HG02840 (cell line): Measurements from ENCODE around the gene EFNA2.
A peak's percentile ranks its signal among the peaks of the same experiment; 100 is the strongest.
"Not testable (repeated sequence)": the region's sequence is repeated elsewhere in the genome, so short reads cannot be mapped to it uniquely, and the experiment has no call there.

Experiments
- ATAC-seq: cut with Tn5 transposase; IDR thresholded peaks from one replicate; pipeline ENCODE4 v1.9.1; 2021; ENCODE audit warnings: mild to moderate bottlenecking, moderate library complexity, moderate number of reproducible peaks; ENCODE audit not compliant: unreplicated experiment, low FRiP score

Gene EFNA2

DNA sequence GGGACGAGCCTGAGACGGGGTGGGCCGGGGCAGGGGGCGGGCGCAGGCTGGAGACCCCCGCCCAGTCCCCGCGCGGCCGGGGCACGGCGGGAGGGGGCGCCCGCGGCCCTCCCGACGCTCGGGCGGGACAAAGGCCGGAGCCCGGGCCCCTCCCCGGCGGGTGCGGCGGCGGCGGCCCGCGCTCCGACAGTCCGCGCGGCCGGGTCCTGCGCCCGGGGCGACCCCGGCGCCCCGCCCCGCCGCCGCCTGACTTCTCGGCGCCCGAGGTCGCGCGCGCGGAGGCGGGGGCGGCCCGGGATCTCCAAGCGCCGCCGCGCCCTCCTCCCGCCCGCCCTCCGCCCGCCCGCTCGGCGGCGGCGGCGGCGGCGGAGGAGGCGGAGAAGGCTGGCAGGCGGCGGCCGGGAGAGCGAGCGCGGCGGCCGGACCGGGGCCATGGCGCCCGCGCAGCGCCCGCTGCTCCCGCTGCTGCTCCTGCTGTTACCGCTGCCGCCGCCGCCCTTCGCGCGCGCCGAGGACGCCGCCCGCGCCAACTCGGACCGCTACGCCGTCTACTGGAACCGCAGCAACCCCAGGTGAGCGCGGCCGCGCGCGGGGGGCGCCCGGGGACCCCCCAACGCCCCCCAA lies at the start of gene EFNA2:
Gene EFNA2, plus strand, starts transcription at position 137 of the 624 bp plus-strand sequence. Its CDS starts 296 bp downstream, at position 433.
- no peak for ATAC-seq

DNA sequence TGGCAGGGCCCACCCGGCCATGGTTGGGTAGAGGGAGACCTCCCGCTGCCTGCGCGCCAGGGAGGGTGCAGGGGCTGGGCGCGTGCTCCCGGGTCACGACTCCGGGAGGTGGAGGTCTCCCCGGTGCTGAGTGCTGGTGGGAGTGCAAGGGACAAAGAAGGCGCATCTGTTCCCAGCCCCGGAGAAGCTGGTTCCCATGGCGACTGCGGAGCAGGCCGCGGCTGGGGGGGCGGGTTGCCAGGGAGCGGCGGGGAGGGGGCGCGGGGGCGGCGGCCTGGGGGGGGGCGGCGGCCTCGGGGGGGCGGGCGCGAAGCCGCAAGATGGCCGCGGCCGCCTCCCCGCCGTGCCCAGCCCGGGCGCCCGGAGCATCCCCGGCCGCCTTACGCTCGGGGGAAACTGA lies 49.1 kb upstream of the EFNA2 start:
- ATAC-seq = no peak

DNA sequence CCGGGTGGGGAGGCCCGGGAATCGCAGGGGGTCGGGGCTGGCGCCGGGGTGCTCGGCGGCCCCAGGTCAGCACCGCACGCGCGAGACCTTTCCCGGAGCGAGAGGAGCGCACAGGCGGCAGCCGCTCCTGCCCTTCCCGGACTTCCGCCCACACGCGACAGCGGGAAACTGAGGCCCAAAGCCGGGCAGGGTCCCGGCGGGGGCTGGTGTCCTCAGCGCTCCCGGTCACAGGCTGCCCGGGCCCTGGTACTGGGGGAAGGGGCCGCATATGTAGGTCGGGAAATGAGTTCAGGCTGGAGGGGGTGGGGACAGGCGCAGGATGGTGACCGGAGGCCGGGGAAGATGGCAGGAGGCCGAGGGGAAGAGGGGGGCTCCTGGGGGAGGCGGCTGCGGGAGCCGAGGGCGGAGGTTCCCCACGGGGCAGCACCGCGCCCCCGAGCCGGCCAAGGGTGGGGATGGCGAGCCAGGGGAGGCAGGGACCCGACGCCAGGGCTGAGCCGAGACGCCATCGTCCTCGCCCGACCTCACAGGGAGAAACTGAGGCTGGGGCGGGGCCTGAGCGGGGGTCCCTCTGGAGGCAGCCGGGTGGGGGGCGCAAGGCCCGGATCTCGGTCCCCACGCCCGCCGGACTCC lies 48.5 kb upstream of the EFNA2 start:
- no peak for ATAC-seq

DNA sequence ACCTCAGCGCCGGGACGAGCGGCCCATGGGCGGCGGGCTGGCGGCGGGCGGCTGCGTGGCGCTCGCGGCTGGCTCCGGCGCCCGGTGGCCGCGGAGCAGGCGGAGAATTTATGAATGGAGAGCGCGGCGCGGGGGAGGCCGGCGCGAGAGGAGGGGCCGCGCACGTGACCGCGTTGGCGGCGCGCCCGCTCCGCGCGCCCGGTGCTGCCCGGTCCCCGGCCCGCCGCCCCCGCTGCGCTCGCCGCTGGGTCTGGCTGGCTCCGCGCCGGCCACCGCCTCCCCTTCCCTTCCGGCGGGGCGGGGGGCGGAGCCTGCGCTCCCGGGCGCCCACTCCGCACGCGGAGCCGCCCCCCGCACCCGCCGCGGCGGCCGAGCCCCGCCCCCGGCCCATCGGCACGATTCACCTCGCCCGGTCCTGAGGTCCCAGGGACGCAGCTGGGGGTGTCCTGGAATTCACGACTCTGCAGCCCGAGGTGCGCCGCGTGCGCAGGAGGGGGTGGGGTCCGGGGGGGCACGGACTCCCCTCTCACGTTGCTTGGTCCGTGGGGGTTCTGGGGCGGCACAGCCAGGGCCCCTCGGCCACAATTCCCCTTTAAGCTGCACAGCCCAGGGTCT lies 47.8 kb upstream of the EFNA2 start, which contains the start of gene CBARP:
Gene CBARP, minus strand, starts transcription at position 252 of the 615 bp plus-strand sequence. CDS start 1,905 bp downstream, outside the sequence.
- no peak for ATAC-seq

DNA sequence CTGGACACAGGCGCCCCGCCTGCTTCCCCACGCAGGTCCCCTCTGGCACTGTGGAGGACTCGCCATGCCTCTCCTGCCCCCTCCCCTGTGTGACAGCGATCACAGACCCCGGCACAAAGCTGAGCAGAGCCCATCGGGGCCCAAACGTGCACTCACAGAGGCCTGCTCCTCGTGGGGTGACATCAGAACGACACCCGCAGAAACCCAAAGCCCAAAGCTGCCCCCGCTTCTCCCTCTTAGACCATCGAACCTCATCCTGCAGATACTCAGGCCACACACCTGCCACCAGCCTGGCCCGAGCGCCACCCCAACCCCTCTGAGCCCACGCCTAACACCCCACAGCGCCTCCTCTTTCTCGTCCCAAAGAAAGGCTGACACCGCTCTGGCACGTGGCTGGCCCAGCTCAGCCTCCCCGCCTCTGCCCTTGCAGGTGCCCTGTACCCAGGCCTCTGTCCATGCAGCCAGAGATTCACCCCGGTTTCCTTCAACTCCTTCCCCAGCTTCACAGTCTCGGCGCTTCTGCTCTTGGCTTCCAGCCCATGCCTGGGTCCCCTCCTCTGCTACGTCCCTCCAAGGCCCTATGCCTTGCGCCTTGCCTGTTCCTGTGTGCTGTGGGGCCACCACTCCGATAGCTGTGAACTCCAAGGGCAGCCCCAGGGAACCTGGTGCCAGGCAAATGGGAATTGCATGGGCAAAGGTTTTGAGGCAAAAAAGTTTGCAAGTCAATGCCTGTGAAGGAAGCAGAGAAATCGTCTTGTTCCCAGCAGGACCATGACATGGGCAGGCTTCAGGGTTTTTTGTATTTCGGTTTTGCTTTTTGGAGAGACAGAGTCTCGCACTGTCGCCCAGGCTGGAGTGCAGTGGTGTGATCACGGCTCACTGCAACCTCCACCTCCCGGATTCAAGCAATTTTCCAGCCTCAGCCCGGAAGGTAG lies 47.0 kb upstream of the EFNA2 start:
- ATAC-seq = no peak

DNA sequence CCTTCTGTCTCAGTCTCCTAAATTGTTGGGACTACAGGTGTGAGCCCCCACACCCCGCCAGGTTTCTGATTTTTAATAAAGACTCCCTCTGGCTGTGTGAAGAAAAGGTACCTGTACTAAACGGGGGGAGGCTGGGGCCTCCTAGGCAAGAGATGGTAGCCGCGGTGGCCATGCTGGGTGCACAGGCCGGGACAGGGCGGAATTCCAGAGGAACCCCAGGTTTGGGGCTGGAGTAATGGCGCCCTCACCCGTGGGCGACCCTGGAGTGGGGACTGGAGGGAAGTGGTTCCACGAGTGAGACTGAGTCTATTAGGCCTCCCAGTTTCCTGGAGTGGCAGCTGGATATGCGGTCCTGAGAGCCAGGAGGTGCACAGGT lies 46.3 kb upstream of the EFNA2 start:
- ATAC-seq = no peak

DNA sequence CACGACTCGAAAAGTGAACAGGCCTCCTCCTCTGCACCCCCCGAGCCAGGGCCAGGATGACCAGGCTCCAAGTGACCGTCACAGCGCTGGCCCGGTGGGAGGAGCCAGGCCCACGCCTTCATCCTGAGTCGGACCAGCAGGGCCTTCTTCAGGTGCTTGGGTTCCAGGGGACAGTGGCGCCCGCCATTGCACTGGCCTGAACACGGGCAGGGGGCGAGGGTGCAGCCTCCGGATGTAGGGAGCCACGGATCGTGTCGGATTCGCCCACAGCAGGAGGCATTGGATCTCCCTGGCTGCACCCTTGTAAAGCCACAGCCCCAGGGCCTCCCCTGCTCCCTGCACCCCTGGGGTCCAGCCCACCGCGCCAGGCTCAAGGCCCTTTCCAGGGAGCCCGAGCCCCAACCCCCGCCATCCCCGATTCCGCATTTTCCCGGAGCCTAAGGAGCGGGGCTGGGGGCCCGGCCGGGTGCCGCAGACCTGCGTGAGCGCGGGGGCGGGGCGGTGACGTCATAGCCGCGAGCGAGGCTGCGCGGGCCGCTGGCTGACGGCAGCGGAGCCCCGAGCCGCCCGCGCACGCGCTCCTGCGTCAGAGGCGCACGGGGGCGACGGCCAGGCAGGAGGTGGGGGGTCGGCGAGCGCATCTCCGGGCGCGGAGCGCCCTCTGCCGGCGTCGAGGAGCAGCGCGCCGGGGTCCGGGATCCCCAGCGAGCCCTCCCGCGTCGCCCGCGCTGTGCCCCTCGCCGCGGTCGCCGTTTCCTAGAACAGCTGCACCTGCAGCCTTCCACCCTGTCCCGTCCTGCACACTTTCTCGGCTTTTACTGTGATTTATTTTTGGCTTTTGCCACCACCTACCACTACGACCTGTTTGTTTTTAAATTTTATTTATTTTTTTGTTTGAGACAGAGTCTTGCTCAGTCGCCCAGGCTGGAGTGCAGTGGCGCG lies 45.6 kb upstream of the EFNA2 start:
- no peak for ATAC-seq

DNA sequence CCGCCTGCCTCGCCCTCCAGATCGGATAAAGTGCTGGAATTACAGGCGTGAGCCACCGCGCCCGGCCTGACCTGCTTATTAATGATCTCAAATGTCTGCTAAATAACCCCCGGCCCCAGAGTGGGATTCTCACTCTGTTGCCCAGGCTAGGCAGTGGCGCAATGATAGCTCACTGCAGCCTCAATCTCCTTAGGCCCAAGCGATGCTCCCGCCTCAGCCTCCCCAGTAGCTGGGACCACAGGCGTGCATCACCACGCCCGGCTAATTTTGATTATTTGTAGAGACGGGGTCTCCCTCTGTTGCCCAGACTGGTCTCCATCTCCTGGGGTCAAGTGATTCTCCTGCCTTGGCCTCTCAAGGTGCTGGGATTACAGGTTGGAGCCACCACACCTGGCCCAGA lies 44.7 kb upstream of the EFNA2 start:
- ATAC-seq = no peak

DNA sequence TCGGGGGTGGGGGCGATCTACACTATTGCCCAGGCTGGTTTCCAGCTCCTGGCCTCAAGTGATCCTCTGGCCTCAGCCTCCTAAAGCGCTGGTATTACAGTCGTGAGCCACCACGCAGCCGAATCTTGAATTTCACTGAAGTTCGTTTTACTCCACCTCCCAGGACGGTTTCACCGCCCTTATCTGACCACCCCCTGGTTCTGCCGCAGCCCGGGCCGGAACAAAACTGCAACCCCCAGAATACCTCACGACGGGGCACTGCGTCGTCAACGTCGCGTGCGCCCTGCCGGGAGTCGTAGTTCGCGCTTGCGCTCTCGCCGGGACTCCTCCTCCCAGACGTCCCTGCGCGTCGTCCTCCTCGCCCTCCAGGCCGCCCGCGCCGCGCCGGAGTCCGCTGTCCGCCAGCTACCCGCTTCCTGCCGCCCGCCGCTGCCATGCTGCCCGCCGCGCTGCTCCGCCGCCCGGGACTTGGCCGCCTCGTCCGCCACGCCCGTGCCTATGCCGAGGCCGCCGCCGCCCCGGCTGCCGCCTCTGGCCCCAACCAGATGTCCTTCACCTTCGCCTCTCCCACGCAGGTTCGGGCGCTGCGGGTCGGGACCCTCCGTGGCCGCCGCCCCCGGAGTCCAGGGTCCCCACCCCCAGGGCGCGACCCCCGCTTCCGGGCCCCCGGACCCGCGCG lies 44.1 kb upstream of the EFNA2 start, which contains the start of gene ATP5F1D:
Gene ATP5F1D, plus strand, starts transcription at position 335 of the 679 bp plus-strand sequence. Its CDS starts 100 bp downstream, at position 435.
- ATAC-seq = peak; percentile 54

DNA sequence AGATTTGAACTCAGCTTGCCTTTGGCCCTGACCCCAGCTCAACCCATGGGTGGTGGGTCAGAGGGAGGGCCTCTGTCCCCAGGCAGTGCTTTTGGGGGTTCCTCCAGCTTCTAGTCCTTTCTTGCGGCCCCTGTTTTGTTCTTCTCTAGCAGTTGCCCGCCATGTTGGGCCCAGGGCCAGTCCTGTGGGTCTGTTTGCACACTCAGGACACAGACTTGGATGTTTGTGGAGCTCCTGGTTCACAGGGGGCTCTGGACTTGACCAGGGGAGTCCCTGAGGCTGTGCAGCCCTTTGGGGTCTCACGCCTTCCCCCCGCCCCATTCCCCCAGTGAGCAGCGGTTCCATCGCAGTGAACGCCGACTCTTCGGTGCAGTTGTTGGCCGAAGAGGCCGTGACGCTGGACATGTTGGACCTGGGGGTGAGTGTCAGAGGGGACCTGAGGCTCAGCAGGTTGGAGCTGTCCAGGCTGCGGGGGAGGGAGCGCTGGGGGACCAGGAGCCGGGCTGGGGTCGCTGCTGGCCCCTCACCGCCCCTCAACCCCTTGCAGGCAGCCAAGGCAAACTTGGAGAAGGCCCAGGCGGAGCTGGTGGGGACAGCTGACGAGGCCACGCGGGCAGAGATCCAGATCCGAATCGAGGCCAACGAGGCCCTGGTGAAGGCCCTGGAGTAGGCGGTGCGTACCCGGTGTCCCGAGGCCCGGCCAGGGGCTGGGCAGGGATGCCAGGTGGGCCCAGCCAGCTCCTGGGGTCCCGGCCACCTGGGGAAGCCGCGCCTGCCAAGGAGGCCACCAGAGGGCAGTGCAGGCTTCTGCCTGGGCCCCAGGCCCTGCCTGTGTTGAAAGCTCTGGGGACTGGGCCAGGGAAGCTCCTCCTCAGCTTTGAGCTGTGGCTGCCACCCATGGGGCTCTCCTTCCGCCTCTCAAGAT lies 41.6 kb upstream of the EFNA2 start:
- ATAC-seq = no peak

DNA sequence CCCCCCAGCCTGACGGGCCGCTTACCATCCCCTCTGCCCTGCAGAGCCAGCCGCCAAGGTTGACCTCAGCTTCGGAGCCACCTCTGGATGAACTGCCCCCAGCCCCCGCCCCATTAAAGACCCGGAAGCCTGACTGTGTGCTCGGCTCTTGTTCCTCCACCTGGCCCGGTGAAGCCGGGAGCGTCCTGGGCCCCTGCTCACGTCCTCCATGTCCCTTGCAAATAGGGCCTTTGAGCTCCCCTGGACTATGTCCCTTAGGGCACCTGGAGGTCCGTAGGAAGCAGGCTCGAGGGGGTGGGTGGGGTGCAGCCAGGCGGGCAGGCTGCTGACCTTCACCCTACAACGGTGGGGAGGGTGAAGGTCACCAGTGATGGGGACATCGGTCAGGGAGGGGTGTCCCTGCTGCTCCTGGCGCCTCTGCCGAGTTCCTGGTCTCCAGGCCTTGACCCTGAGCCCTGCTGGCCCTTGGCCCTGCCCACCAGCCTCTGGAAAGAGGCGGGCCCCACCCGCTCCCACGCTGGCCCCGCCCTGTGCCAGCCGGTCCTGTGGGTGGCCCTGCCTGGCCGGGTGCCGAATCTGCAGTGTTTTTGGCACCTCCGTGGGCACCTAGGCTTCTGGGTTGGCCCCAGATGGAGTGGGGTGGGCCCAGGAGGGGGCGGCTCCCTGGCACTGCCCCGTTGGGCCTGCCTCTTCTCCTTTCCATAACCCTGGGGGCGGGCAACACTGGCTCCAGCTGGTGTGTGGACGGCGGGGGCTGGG lies 40.8 kb upstream of the EFNA2 start:
- no peak for ATAC-seq

DNA sequence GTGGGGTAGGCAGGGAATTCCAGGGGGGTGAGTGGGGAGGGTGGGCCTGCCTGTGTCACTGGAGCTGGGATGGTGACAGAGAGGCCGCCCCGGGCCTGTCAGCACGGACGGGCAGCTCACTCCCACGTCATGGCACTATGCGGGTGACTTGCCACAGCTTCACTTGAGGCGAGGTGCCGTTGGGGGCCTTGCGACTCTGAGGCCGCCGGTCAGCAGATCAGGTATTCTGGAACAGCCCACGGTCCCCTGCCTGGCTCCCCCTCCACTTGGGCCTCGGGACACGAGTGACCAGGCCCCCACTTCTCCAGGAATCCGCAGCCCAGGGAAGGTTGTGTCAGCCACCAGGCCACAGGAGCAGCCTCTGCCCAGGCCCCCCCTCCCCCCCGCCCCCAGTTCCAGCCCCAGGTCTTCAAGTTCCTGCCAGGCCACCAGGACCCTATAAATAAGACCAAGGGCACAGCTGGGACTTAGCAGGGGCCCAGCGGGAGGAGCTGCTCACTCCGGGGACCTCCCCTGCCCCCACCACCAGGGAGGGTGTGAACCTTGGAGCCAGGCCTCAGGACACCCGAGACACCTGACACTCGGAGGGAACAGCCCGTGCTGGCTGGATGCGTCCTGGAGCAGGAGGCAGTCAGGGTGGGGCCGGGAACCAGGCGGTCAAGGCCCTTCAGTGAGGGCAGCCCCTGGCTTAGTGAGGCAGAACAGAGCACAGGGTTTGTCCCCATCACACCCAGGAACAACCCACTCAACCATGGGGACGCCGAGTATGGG lies 40.0 kb upstream of the EFNA2 start:
- ATAC-seq = no peak

DNA sequence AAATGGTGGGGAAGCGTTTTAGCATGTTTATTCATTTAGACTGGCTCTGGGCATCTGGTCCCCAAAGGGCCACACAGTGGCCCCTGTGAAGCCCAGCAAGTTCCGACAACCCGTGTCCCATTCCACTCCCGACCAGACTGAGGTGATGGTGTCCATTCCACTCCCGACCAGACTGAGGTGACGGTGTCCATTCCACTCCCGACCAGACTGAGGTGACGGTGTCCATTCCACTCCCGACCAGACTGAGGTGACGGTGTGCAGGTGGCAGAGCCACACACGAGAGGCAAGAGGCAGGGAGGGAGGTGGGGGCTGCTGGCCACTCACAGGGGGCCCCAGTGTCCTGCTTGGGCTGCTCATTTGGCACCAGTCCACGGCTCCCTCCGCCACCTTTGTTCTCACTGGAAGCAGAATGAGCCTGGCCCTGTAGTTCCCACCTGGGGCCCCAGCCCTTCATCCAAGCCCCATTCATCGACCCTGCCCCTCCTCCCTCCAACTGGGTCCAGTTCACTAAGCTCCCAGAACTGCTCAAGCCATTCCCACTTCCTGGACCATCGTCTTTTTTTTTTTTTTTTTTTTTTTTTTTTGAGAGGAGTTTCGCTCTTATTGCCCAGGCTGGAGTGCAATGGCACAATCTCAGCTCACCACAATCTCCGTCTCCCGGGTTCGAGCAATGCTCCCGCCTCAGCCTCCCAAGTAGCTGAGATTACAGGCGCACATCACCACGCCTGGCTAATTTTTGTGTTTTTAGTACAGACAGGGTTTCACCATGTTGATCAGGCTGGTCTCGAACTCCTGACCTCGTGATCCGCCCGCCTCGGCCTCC lies 39.2 kb upstream of the EFNA2 start:
- ATAC-seq = not testable (repeated sequence)

DNA sequence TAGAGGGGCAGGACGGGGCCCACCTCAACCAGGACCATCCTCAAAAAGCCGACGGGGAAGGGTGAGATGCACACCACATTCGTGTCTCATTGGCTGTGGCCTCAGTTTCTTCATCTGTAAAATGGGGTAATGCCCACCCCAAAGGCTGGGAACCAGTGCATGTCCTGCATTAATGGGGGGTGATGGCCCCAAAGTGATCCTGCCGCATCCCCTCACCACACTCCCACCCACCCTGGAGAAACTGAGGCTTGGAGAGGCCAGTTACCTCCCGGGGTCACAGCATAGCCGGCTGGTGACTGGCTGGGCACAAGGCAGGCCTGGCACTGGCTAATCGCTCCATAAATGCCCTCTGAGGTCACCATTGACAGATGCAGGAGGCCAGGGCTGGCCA lies 37.9 kb upstream of the EFNA2 start:
- ATAC-seq = no peak

DNA sequence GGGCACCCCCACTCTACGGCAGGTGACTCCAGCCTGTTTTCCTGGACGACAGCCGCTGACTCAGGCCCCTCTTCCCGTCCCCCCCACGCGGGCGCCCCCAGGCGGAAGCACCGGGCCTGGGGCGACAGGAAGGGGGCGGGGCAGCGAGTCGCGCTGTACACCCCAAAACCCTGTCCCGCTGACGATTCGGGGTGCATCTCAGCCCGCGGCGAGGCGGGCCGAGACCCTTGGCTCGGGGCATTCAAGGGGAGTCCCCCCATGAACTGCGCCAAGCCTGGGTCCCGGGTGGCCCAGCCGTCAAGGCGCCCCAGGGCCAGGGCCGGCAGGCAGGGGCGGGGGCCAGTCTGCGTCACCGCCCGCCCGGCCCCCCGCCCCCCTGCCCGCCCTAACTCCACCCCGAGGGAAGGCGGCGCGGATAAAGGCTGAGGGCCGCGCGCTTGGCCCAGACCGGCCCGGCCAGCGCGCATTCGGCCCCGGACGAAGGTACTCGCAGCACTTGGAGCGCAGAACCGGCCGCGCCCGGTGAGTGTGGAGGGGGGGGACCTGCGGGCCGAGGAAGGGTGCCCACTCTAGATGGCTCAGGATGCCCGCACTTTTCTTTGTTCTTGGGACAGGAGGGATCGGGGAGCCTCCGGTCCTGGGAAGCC lies 37.4 kb upstream of the EFNA2 start, which contains the start of gene MIDN:
Gene MIDN, plus strand, starts transcription at position 445 of the 647 bp plus-strand sequence. CDS start 1,714 bp downstream, outside the sequence.
- peak; percentile 12 for ATAC-seq
